Activated T-cell treated with anti-CD3 and anti-CD28 coated beads, Interleukin-2, amount 50 U/mL, for 1 hour (primary cell): ENCODE data around the gene CDCP2.

Experiments
- DNase-seq: peaks from one replicate; pipeline ENCODE4 v3.0.0-alpha.2; 2020

Gene CDCP2

GRCh38 chr1:54152696-54153095 lies at the start of gene CDCP2:
Gene CDCP2, minus strand, starts transcription at chr1:54153000. Its CDS starts 78 bp downstream, at chr1:54152922.
- DNase-seq: no peak

DNA sequence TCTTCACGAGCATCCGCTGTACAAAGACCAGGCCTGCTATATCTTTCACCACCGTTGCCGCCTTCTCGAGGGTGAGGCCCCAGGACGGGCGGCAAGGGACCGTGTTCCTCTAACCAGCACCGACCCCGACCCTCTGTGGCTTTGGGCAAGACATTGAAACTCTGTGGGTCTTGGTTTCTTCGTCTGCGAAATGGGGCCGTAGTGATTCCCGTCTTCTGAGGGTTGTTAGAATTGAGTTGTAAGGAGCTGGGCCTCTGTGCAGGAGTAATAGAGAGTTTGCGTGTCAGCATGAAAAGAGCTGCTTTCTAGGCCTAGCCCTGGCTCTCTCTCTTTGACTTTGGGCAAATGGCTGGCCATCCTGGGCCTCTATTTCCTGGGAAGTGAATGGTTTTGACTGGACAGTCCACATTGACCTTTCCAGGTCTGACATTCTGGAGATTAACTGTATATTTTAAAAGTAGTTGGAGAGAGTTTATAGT lies 47.8 kb upstream of the CDCP2 start:
- DNase-seq: no peak

DNA sequence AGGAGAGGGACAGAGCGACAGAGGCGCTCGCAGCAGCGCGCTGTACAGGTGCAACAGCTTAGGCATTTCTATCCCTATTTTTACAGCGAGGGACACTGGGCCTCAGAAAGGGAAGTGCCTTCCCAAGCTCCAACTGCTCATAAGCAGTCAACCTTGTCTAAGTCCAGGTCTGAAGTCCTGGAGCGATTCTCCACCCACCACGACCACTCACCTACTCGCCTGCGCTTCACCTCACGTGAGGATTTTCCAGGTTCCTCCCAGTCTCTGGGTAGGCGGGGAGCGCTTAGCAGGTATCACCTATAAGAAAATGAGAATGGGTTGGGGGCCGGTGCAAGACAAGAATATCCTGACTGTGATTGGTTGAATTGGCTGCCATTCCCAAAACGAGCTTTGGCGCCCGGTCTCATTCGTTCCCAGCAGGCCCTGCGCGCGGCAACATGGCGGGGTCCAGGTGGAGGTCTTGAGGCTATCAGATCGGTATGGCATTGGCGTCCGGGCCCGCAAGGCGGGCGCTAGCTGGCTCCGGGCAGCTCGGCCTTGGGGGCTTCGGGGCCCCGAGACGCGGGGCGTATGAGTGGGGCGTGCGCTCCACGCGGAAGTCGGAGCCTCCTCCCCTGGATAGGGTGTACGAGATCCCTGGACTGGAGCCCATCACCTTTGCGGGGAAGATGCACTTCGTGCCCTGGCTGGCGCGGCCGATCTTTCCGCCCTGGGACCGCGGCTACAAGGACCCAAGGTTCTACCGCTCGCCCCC lies 47.1 kb upstream of the CDCP2 start, which contains the start of the genes CYB5RL and MRPL37:
Gene CYB5RL, minus strand, starts transcription at position 266 of the 754 bp plus-strand sequence. CDS start 4,414 bp downstream, outside the sequence.
Gene MRPL37, plus strand, starts transcription at position 403 of the 754 bp plus-strand sequence. Its CDS starts 77 bp downstream, at position 480.
- DNase-seq: peak; percentile 85

DNA sequence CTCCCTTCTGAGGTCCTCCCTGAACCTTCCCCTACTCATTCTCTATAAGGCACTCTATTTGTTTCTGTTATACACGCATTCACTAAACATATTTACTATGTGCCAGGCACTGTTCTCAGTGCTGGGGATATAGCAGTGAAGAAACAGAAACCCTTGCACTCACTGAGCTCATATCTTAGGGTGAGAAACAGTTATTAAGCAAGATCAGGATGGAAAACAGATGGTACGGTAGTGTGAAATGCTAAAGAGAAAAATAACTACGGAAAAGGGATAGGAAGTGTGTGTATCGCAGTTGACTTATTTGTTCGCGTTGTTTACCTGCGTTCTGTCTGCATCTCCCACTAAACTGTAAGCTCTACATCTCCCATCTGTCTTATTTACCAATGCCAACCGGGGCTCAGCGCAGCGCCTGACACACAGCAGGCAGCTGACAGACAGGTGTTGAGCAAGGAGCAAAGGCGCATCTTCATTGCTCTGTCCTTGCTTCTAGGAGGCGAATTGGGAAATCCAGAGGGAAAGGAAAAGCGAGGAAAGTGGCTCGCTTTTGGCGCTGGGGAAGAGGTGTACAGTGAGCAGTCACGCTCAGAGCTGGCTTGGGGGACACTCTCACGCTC lies 46.5 kb upstream of the CDCP2 start:
- no peak for DNase-seq

- DNase-seq: no peak
Observed at GRCh38 chr1:54193453-54193852, 40.7 kb upstream of the CDCP2 start.

- DNase-seq: no peak
Observed at GRCh38 chr1:54191525-54191924, 38.7 kb upstream of the CDCP2 start.

- no peak for DNase-seq
Observed at GRCh38 chr1:54190526-54190925, 37.7 kb upstream of the CDCP2 start.

GRCh38 chr1:54188291-54188690 lies 35.5 kb upstream of the CDCP2 start:
- DNase-seq: no peak

- DNase-seq: no peak
Observed at GRCh38 chr1:54186056-54186455, 33.3 kb upstream of the CDCP2 start.

DNA sequence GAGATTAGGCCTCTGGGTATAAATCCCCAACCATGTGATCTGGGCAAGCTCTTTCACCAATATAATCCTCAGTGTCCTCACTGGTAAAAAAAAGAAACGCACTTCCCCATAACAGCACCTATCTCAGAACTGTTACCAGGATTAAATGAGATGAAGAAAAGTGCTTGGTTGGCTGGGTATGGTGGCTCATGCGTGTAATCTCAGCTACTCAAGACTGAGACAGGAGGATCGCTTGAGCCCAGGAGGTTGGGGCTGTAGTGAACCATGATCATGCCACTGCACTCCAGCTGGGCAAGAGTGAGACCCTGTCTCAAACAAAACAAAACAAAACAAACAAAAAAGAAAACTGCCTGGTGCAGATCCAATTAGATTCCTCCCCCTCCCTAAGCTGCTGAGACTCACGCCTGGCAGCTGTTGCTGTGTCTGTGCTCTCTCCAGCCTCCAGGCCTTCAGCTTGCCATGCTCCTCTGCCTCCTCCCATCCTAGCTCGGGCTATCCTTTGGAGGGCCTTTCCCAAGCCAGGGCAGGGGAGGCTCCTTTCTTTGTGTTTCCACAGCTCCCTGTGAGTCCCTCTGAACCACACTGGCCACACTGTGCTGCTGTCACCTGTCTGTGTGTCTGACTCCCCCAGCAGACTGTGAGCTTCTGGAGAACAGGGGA lies 28.0 kb upstream of the CDCP2 start:
- no peak for DNase-seq

- DNase-seq: no peak
Observed at GRCh38 chr1:54178296-54179070, 25.7 kb upstream of the CDCP2 start.

GRCh38 chr1:54177726-54178125 lies 24.9 kb upstream of the CDCP2 start:
- no peak for DNase-seq

- DNase-seq: no peak
Observed at GRCh38 chr1:54176621-54177327, 24.0 kb upstream of the CDCP2 start.

- DNase-seq: no peak
Observed at GRCh38 chr1:54174106-54174505, 21.3 kb upstream of the CDCP2 start.

DNA sequence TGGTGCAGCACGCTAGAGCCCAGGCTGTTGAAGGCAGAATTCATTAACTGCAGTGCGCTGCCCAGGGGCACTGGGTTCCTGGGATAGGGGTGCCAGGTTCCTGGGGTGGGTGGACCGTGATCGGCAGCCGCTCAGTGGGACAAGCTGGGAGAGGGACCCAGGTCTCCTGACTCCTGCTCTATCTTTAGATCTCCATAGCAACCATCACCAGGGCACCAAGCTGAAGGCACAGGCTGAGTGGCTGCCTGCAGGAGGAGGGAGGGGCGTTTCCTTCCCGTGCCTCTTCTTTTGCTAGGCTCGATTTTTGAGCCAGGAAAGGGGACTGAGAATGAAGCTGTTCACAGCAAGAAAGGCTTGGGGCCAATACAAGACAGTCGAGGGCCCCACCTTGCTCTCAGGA lies 20.9 kb upstream of the CDCP2 start:
- no peak for DNase-seq

- no peak for DNase-seq
Observed at GRCh38 chr1:54172614-54173599, 20.1 kb upstream of the CDCP2 start.

GRCh38 chr1:54171606-54172005 lies 18.8 kb upstream of the CDCP2 start:
- DNase-seq: no peak

DNA sequence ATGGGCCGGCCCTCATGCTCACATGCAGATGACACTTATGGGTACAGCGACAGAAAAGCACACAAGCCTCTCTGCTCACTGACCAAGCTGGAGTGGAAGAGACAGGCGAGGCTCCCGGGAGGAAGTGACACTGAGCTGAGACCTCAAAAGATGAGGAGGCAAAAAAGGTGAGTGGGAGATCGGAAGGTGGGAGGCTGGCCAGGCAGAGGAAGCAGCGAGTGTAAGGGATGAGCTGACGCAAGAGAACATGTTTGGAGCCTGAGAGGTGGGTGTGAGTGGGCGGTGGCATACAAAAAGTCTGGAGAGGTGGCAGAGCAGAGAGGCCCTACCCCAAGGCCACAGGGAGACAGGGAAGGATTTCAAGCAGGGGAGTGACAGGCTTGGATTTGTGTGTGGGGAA lies 18.2 kb upstream of the CDCP2 start:
- DNase-seq: no peak

GRCh38 chr1:54169068-54169467 lies 16.3 kb upstream of the CDCP2 start:
- no peak for DNase-seq

DNA sequence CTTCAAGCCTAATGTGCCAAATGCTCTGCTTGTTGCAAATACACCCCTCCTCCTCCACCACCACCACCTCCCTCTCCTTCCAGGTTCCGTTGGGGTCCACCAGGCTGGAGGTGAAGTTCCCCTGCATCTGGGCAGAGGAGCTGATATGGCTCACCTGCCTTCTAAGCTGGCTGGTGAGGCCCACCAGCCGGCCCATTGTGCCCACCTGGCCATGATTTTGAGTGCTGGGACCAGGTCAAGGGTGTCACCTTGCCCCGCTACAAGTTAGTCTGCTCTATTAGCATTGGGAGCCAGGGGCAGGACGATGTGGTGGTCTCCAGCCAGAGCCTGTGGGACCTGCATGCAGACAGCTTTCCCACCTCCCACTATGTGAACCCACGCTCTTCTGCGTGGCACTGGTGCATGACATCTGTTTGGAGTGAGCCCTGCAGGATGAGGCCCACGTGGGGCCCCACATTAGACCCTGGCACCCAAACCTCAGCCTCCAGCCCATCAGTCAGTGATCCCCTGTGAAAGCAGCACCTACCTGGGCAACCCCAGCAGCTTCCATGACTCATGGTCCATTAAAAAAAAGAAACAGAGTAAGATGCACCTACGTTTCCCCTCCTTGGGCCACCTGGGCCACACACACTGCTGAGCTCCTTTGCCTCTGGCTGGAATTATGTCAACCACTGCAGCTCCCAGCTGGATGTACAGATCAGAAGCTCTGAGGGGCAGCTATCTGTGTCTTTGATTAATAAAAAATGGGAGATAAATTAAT lies 15.6 kb upstream of the CDCP2 start:
- no peak for DNase-seq
